ENCODE measurements around the gene ALDH3A1. TPM values are rescaled to one million over a fixed set of nuclear protein-coding genes. Genes with fewer than 3 reads are reported as not detected.

Gene ALDH3A1
- total RNA-seq, 4 donors from 2014 or later, result 41.7 to 128 (median 83.9) TPM

DNA sequence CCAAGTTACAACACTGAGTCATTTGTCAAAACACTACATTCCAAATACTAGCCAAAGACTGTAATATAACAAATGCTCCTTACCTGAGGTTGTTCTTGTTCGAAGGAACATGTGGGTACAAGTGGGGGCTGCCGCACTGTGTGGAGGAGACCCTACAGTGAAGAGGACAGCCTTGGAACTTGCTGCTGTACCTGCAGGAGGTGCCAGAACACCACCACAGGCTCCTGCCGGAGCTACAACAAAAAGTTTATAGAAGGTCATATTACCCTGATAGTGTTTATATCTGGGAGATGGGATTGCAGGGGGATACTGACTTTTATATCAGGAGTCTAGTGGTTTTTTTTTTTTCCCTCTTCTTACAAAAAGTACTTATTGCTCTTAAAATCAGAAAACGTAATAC lies 37.8 kb upstream of the ALDH3A1 start:
- peaks cover 56% of the 10 kb centered on the region for H3K36me3 ChIP-seq
- TF ChIP-seq POLR2AphosphoS5 (IDR thresholded peaks at IDR 0.05) (no peak), POLR2A (IDR thresholded peaks at IDR 0.05) (no peak), EP300 (IDR thresholded peaks at IDR 0.05) (no peak)
- TF ChIP-seq, protein P1, sequence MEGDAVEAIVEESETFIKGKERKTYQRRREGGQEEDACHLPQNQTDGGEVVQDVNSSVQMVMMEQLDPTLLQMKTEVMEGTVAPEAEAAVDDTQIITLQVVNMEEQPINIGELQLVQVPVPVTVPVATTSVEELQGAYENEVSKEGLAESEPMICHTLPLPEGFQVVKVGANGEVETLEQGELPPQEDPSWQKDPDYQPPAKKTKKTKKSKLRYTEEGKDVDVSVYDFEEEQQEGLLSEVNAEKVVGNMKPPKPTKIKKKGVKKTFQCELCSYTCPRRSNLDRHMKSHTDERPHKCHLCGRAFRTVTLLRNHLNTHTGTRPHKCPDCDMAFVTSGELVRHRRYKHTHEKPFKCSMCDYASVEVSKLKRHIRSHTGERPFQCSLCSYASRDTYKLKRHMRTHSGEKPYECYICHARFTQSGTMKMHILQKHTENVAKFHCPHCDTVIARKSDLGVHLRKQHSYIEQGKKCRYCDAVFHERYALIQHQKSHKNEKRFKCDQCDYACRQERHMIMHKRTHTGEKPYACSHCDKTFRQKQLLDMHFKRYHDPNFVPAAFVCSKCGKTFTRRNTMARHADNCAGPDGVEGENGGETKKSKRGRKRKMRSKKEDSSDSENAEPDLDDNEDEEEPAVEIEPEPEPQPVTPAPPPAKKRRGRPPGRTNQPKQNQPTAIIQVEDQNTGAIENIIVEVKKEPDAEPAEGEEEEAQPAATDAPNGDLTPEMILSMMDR (IDR thresholded peaks at IDR 0.05), result no peak

DNA sequence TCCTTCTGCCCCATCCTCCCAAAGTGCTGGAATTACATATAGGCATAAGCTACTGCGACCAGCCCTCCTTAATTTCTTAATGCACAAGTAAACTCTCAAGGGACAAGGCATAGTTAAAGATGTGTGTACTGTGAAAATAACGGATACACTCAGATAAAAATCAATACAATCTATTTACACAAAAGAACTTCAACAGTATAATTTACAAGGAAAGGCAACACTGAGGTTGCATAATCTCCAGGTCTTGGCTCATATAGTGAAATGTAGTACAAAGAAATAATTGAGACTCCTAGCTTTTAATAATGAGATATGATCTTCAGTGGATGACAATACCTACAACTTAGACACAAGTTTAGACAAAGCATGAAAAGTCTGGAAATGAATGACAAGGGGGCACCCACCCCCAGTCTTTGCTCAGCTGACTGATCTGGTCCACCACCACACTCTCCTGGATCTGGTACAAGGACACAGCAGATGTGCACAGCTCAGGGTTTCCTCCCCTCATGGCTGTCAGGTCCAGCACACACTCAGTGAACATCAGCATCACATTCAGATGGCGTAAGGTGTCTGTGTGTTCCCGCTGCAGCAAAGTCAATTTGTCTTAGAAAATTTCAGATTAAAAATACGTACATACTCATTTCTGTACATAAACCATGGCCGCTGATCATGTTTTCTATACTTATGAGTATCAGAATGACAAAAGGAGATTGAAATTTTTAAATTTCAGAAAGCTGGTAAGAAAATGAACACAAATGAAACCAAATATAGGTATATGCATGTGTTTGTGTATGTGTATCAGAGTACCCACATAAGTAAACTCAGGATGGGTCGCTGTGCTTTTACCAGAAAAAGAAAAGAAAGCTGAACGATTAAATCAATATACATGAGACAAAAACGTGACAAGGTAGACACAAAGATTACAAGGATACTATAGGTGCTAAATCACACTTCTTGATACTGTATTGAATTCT lies 33.7 kb upstream of the ALDH3A1 start:
- no peaks in the 10 kb centered on the region for H3K4me1 ChIP-seq
- no peak for DNase-seq (ENCODE audit: low spot score in 2 of 2)
- no peak overlapping the region for H3K27ac ChIP-seq
- H3K27me3 ChIP-seq, result no peaks in the 10 kb centered on the region
- WGBS, result 91% methylated on average over 9 of the region's 9 CpGs
- peaks cover 58% of the 10 kb centered on the region for H3K36me3 ChIP-seq
- no peak overlapping the region for H3K4me3 ChIP-seq
- no peak for TF ChIP-seq POLR2A (IDR thresholded peaks at IDR 0.05)
- no peak for TF ChIP-seq EP300 (IDR thresholded peaks at IDR 0.05)
- TF ChIP-seq, protein P1 (IDR thresholded peaks at IDR 0.05), result no peak
- no peak for TF ChIP-seq POLR2AphosphoS5 (IDR thresholded peaks at IDR 0.05)
- no peaks in the 10 kb centered on the region for H3K9me3 ChIP-seq

More for the DNA sequence above, 37.8 kb upstream of the ALDH3A1 start:
- no peaks in the 10 kb centered on the region for H3K27me3 ChIP-seq
- no peaks in the 10 kb centered on the region for H3K9me3 ChIP-seq
- no peak overlapping the region for H3K4me3 ChIP-seq
- WGBS, result 76% methylated on average over 4 of the region's 4 CpGs
- H3K4me1 ChIP-seq, result peaks cover 4% of the 10 kb centered on the region
- DNase-seq (ENCODE audit: low spot score in 2 of 2), result no peak
- H3K27ac ChIP-seq, result no peak overlapping the region

- Histone ChIP-seq H3K36me3 (peaks cover 66% of the 10 kb centered on the region), H3K4me1 (no peaks in the 10 kb centered on the region), H3K27me3 (no peaks in the 10 kb centered on the region), H3K9me3 (no peaks in the 10 kb centered on the region), H3K27ac (no peak overlapping the region), H3K4me3 (no peak overlapping the region)
- DNase-seq (ENCODE audit: low spot score in 2 of 2), result no peak
- WGBS, result 91% methylated on average over 4 of the region's 4 CpGs
- TF ChIP-seq POLR2AphosphoS5 (IDR thresholded peaks at IDR 0.05) (no peak), POLR2A (IDR thresholded peaks at IDR 0.05) (no peak), EP300 (IDR thresholded peaks at IDR 0.05) (no peak)
- TF ChIP-seq, protein P1 (IDR thresholded peaks at IDR 0.05), result no peak
Observed at GRCh38 chr17:19780846-19781245, 32.7 kb upstream of the ALDH3A1 start.

DNA sequence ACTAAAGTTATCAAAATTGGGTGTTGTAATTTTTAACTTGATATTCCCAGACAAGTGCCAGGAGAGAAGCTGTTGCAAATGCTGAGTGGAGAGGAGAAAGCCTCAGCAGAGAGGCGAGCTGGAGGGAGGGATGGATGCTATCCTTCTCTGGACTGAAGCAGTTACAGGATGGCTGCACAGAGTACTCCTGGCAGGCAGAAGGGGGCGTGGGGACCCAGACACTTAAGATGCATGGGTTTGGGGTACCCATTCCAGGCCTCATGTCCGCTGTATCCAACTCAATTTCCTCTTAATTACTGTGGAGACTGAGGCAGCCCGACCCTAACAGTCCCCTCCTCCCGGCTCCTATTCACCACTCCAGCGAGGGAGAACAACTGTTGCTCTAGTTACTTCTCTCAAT lies 25.4 kb upstream of the ALDH3A1 start:
- Histone ChIP-seq H3K9me3 (no peaks in the 10 kb centered on the region), H3K4me1 (no peaks in the 10 kb centered on the region), H3K36me3 (peaks cover 41% of the 10 kb centered on the region), H3K4me3 (no peak overlapping the region), H3K27me3 (no peaks in the 10 kb centered on the region), H3K27ac (no peak overlapping the region)
- TF ChIP-seq EP300 (IDR thresholded peaks at IDR 0.05) (no peak), POLR2AphosphoS5 (IDR thresholded peaks at IDR 0.05) (no peak), POLR2A (IDR thresholded peaks at IDR 0.05) (no peak)
- TF ChIP-seq, protein P1 (IDR thresholded peaks at IDR 0.05), result no peak
- 92% methylated on average over 6 of the region's 6 CpGs for WGBS
- DNase-seq (ENCODE audit: low spot score in 2 of 2), result no peak

GRCh38 chr17:19771971-19772630 lies 24.0 kb upstream of the ALDH3A1 start:
- no peaks in the 10 kb centered on the region for H3K4me1 ChIP-seq
- no peak for DNase-seq (ENCODE audit: low spot score in 2 of 2)
- peaks cover 36% of the 10 kb centered on the region for H3K36me3 ChIP-seq
- no peaks in the 10 kb centered on the region for H3K27me3 ChIP-seq
- no peak overlapping the region for H3K27ac ChIP-seq
- H3K9me3 ChIP-seq, result no peaks in the 10 kb centered on the region
- H3K4me3 ChIP-seq, result no peak overlapping the region
- 55% methylated on average over 7 of the region's 7 CpGs for WGBS
- TF ChIP-seq, protein P1 (IDR thresholded peaks at IDR 0.05), result no peak
- TF ChIP-seq EP300 (IDR thresholded peaks at IDR 0.05), result no peak
- TF ChIP-seq POLR2AphosphoS5 (IDR thresholded peaks at IDR 0.05), result no peak
- TF ChIP-seq POLR2A (IDR thresholded peaks at IDR 0.05), result no peak

Measured in suprapubic skin (tissue), 4 donors.